Kidney (tissue), 14 donors: ENCODE measurements around the gene CHRD. TPM values are rescaled to one million over a fixed set of nuclear protein-coding genes. Genes with fewer than 3 reads are reported as not detected.

Source experiments
- DNase-seq, 5 donors: peaks; one replicate each; pipeline ENCODE4 v3.0.0-alpha.2; 2013 to 2020
- FAIRE-seq: peaks from 2 replicates; lab custom pipeline; 2012; peaks lifted over from hg19 to GRCh38; lab: Jason Lieb, UNC
- H3K27ac ChIP-seq, 2 donors: one replicate each; pipeline ENCODE4 v1.7.0; 2013; ENCODE audit warnings: low read depth in 2 of 2, low read length in 2 of 2, inconsistent platforms in 1 of 2
- H3K27me3 ChIP-seq: one replicate; pipeline ENCODE4 v1.7.1; 2013; ENCODE audit warnings: low read length, inconsistent platforms; ENCODE audit not compliant: control insufficient read depth, insufficient read depth
- H3K36me3 ChIP-seq, 3 donors: one replicate each; pipeline versions ENCODE4 v1.7.0 to v1.7.1; 2013; ENCODE audit warnings: low read length in 3 of 3, control low read depth in 1 of 3, inconsistent platforms in 1 of 3; ENCODE audit not compliant: insufficient read depth in 3 of 3, control insufficient read depth in 2 of 3
- H3K4me1 ChIP-seq, 3 donors: one replicate each; pipeline versions ENCODE4 v1.7.0 to v1.7.1; 2013; ENCODE audit warnings: low read length in 3 of 3, inconsistent platforms in 1 of 3, low read depth in 1 of 3; ENCODE audit not compliant: control insufficient read depth in 2 of 3, insufficient read depth in 2 of 3
- H3K4me3 ChIP-seq, 3 donors: one replicate each; pipeline versions ENCODE4 v1.7.0 to v1.8.1; 2013; ENCODE audit warnings: low read length in 3 of 3, control low read depth in 1 of 3, inconsistent platforms in 1 of 3
- H3K9ac ChIP-seq, 3 donors: one replicate each; pipeline versions ENCODE4 v1.7.0 to v1.7.1; 2013; ENCODE audit warnings: low read length in 3 of 3, control low read depth in 1 of 3, inconsistent platforms in 1 of 3
- H3K9me3 ChIP-seq, 3 donors: one replicate each; pipeline versions ENCODE4 v1.7.0 to v1.7.1; 2013; ENCODE audit warnings: low read length in 3 of 3, control low read depth in 1 of 3, inconsistent platforms in 1 of 3; ENCODE audit not compliant: control insufficient read depth in 2 of 3, insufficient read depth in 1 of 3
- intact Hi-C: fragments of 100-400 bp; cut with DNase I; formaldehyde crosslinking; loops from one replicate; pipeline ENCODE4 v1.11.1; 2022
- polyA plus RNA-seq: library from polyadenylated mRNA; stranded (reverse); fragments of 350-450 nt; fragmentation: Illumina TruSeq; extraction: RNeasy Lipid Tissue Mini Kit (QIAGEN cat#74804); gene quantifications from one replicate; pipeline ENCODE4 v1.2.3, GENCODE V29; 2014; ENCODE audit warnings: low read depth, low replicate concordance; ENCODE audit not compliant: insufficient read depth
- total RNA-seq: library from RNA; stranded (reverse); fragmentation: NEBNext Ultra II Directional; extraction: Animal tissue kit (Norgen Biotek cat#: 25700); gene quantifications from one replicate; pipeline ENCODE4 v1.2.1, GENCODE V29; 2021
- TF ChIP-seq, protein P1 (sequence below): IDR thresholded peaks from 3 replicates; pipeline ENCODE4 v1.5.1; 2012; ENCODE audit warnings: mild to moderate bottlenecking, moderate library complexity, borderline replicate concordance; ENCODE audit not compliant: insufficient read depth; ENCODE audit errors: extremely low read depth
- donor health status: control.
- donor health status: control.
- donor health status: control.
- donor health status: control.
- donor health status: control.
- donor health status: DM: yes; HTN: yes; CAD: no.
- donor health status: Normal renal cell carcinoma (clear cell type).

Gene CHRD
- total and polyA plus RNA-seq, 2 donors from 2014 or later, result 16.8 to 18.6 TPM

DNA sequence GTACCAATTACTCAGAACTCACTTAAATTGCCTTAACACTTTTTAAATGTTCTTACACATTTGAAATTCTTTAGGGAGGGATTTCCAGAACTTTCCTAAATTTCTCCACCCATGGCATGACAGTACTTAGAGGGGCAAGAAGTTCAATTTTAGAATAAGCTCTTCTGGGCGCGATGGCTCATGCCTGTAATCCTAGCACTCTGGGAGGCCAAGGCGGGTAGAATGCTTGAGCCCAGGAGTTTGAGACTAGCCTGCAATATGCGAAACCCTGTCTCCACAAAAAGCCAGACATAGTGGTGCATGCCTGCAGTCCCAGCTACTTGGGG is 31.8 kb upstream of the CHRD start:
- intact Hi-C loops, result no loop called here
- H3K27ac ChIP-seq, result no peak overlapping the region
- no peaks in the 10 kb centered on the region for H3K36me3 ChIP-seq
- H3K9ac ChIP-seq, result no peak overlapping the region
- H3K27me3 ChIP-seq, result no peaks in the 10 kb centered on the region
- no peaks in the 10 kb centered on the region for H3K9me3 ChIP-seq
- FAIRE-seq, result no peak
- no peak overlapping the region for H3K4me3 ChIP-seq
- TF ChIP-seq, protein P1, sequence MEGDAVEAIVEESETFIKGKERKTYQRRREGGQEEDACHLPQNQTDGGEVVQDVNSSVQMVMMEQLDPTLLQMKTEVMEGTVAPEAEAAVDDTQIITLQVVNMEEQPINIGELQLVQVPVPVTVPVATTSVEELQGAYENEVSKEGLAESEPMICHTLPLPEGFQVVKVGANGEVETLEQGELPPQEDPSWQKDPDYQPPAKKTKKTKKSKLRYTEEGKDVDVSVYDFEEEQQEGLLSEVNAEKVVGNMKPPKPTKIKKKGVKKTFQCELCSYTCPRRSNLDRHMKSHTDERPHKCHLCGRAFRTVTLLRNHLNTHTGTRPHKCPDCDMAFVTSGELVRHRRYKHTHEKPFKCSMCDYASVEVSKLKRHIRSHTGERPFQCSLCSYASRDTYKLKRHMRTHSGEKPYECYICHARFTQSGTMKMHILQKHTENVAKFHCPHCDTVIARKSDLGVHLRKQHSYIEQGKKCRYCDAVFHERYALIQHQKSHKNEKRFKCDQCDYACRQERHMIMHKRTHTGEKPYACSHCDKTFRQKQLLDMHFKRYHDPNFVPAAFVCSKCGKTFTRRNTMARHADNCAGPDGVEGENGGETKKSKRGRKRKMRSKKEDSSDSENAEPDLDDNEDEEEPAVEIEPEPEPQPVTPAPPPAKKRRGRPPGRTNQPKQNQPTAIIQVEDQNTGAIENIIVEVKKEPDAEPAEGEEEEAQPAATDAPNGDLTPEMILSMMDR, result no peak
- no peak for DNase-seq
- peaks cover 0 to 8% (median 4%) of the 10 kb centered on the region in 3 donors for H3K4me1 ChIP-seq

DNA sequence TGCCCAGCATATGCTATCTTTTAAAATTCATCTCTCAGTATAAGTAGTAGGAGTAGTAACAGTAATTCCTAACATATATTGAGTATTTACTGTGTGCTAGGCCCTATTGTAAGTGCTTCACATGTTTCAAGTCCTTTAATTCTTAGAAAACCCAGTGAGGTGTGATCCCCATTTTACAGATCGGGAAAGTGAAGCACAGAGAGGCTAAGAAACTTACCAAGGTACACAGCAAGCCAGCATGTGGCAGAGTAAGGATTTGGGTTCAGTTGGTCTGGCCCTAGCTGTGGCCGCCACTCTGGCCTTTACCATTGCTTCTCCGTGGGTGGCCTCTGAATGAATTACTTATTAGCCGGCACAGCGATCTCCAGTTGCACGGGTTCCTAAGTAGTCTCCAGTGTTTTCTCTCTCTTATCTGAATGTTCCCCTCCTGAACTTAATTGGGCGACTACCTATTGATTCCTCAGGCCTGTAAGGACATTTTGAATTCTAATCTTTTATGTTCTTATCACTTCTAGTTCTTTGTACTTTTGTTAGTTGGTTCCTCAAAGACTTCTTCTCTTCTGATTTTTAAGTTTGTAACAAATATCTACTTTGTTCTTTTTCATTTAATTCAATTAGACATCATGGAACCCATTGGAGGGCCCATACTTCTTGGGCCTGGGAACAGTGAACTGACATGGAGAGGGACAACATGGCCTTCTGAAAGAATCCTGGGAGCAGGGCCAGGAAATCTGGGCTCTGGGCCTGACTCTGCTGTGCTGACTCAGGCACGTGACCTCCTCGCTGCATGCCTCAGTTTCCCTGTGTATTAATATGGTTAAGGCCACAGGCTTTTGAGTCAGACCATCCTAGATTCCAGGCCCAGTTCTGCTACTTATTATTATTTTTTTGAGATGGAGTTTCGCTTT is 30.0 kb upstream of the CHRD start:
- peak in 3 of 5 donors; percentile 32 to 47 (median 34) for DNase-seq
- intact Hi-C loops, result no loop called here
- TF ChIP-seq, protein P1, result no peak
- FAIRE-seq, result no peak
- H3K9ac ChIP-seq, result peak overlapping the region in 1 of 3 donors; percentile 15
- no peaks in the 10 kb centered on the region for H3K27me3 ChIP-seq
- H3K9me3 ChIP-seq, result no peaks in the 10 kb centered on the region
- H3K36me3 ChIP-seq, result no peaks in the 10 kb centered on the region
- H3K27ac ChIP-seq, result no peak overlapping the region
- no peak overlapping the region for H3K4me3 ChIP-seq
- peaks cover 0 to 8% (median 4%) of the 10 kb centered on the region in 3 donors for H3K4me1 ChIP-seq

DNA sequence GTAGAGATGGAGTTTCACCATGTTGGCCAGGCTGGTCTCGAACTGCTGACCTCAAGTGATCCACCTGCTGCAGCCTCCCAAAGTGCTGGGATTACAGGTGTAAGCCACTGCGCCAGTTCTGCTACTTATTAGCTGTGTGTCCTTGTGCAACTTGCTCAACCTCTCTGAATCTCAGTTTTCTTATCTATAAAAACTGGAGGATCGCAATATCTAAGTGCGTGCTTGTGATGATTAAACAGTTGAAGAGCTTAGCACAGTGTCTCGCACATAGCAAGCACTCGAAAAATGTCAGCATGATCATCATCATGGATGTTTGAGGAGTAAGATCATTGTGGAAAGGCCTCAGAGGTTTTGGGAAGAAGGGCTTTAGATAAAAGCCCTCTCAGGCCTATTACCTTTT is 29.2 kb upstream of the CHRD start:
- Histone ChIP-seq H3K27ac (no peak overlapping the region), H3K27me3 (no peaks in the 10 kb centered on the region), H3K4me1 (peaks cover 0 to 8% (median 4%) of the 10 kb centered on the region in 3 donors), H3K4me3 (no peak overlapping the region), H3K9me3 (no peaks in the 10 kb centered on the region), H3K36me3 (peaks cover 0 to 2% (median 0%) of the 10 kb centered on the region in 3 donors), H3K9ac (no peak overlapping the region)
- FAIRE-seq, result no peak
- no peak for DNase-seq
- TF ChIP-seq, protein P1, result no peak
- intact Hi-C loops, result no loop called here
